HEK293 (cell line): Measurements from ENCODE around the gene MAPT.
A peak's percentile ranks its signal among the peaks of the same experiment; 100 is the strongest.

Experiments used
- CTCF ChIA-PET: fragments of 350-600 bp; formaldehyde crosslinking; extraction: SDS; loops from one replicate; lab custom pipeline; 2021; ENCODE audit warnings: antibody characterized with exemption; lab: Yijun Ruan, JAX
- POLR2A ChIA-PET: fragments of 300-600 bp; formaldehyde crosslinking; extraction: SDS; loops from one replicate; lab custom pipeline; 2020; ENCODE audit warnings: antibody characterized with exemption, inconsistent platforms; lab: Yijun Ruan, JAX
- H3K27ac ChIP-seq: fragments of 200-500 bp; sonication (Bioruptor generic); 2 replicates; pipeline ENCODE4 v1.5.1; 2014; ENCODE audit warnings: low read depth, low read length, control low read depth, inconsistent platforms; ENCODE audit errors: extremely low read depth
- H3K36me3 ChIP-seq, 2 experiments: fragments of 200-500 bp in 1 of 2; sonication (Bioruptor generic) in 1 of 2; 1 replicate in 1 of 2; 2 replicates in 1 of 2; pipeline ENCODE4 v1.5.1; 2014 to 2017; ENCODE audit warnings: inconsistent platforms in 2 of 2, low read length in 2 of 2; ENCODE audit not compliant: control insufficient read depth in 2 of 2, insufficient read depth in 1 of 2
- H3K4me1 ChIP-seq: fragments of 200-500 bp; sonication (Bioruptor generic); 2 replicates; pipeline ENCODE4 v1.5.1; 2014; ENCODE audit warnings: mild to moderate bottlenecking, low read length, inconsistent platforms; ENCODE audit not compliant: control insufficient read depth, insufficient read depth
- H3K4me3 ChIP-seq: 2 replicates; pipeline ENCODE4 v1.5.1; 2011; ENCODE audit warnings: low read depth, mild to moderate bottlenecking, control low read depth, low read length, moderate library complexity
- H3K9me3 ChIP-seq: fragments of 200-500 bp; sonication (Bioruptor generic); 2 replicates; pipeline ENCODE4 v1.5.1; 2014; ENCODE audit warnings: low read depth, low read length, inconsistent platforms; ENCODE audit not compliant: control insufficient read depth, insufficient read depth
- ATF2 ChIP-seq: fragments of 450-650 bp; formaldehyde crosslinking; IDR thresholded peaks from 2 replicates; pipeline ENCODE4 v1.5.1; 2016; ENCODE audit warnings: missing biosample characterization, missing genetic modification characterization, low read depth
- BCL11B ChIP-seq: fragments of 450-650 bp; formaldehyde crosslinking; IDR thresholded peaks from 2 replicates; pipeline ENCODE4 v1.5.1; 2016; ENCODE audit warnings: low read depth, missing biosample characterization, missing genetic modification characterization
- GLIS1 ChIP-seq: fragments of 450-650 bp; formaldehyde crosslinking; IDR thresholded peaks from 2 replicates; pipeline ENCODE4 v1.5.1; 2016; ENCODE audit warnings: missing biosample characterization, missing genetic modification characterization
- HIC1 ChIP-seq: fragments of 450-650 bp; formaldehyde crosslinking; IDR thresholded peaks from 2 replicates; pipeline ENCODE4 v1.5.1; 2016; ENCODE audit warnings: missing biosample characterization, missing genetic modification characterization
- KLF1 ChIP-seq: fragments of 450-650 bp; formaldehyde crosslinking; IDR thresholded peaks from 2 replicates; pipeline ENCODE4 v1.5.1; 2016; ENCODE audit warnings: missing biosample characterization, missing genetic modification characterization
- KLF16 ChIP-seq: fragments of 450-650 bp; formaldehyde crosslinking; IDR thresholded peaks from 2 replicates; pipeline ENCODE4 v1.5.1; 2017; ENCODE audit warnings: missing biosample characterization, missing genetic modification characterization
- KLF17 ChIP-seq: fragments of 450-650 bp; formaldehyde crosslinking; IDR thresholded peaks from 2 replicates; pipeline ENCODE4 v1.5.1; 2016; ENCODE audit warnings: missing biosample characterization, missing genetic modification characterization
- ZBTB6 ChIP-seq: fragments of 450-650 bp; formaldehyde crosslinking; IDR thresholded peaks from 2 replicates; pipeline ENCODE4 v1.5.1; 2017; ENCODE audit warnings: missing biosample characterization, missing genetic modification characterization
- ZIC2 ChIP-seq: fragments of 450-650 bp; formaldehyde crosslinking; IDR thresholded peaks from 2 replicates; pipeline ENCODE4 v1.5.1; 2016; ENCODE audit warnings: missing biosample characterization, missing genetic modification characterization
- ZNF114 ChIP-seq: fragments of 450-650 bp; formaldehyde crosslinking; IDR thresholded peaks from 2 replicates; pipeline ENCODE4 v1.5.0; 2017; ENCODE audit warnings: missing biosample characterization, missing genetic modification characterization
- ZNF155 ChIP-seq: fragments of 450-650 bp; formaldehyde crosslinking; IDR thresholded peaks from 2 replicates; pipeline ENCODE4 v1.5.1; 2016; ENCODE audit warnings: missing biosample characterization, missing genetic modification characterization
- ZNF341 ChIP-seq: fragments of 450-650 bp; formaldehyde crosslinking; IDR thresholded peaks from 2 replicates; pipeline ENCODE4; 2016; ENCODE audit warnings: low read depth, missing biosample characterization, missing genetic modification characterization
- ZNF354C ChIP-seq: fragments of 450-650 bp; formaldehyde crosslinking; IDR thresholded peaks from 2 replicates; pipeline ENCODE4 v1.5.1; 2016; ENCODE audit warnings: missing biosample characterization, missing genetic modification characterization, low read depth, borderline replicate concordance
- ZNF391 ChIP-seq: fragments of 450-650 bp; formaldehyde crosslinking; IDR thresholded peaks from 2 replicates; pipeline ENCODE4 v1.5.1; 2016; ENCODE audit warnings: low read depth, missing biosample characterization, missing genetic modification characterization, borderline replicate concordance
- ZNF600 ChIP-seq: fragments of 450-650 bp; formaldehyde crosslinking; IDR thresholded peaks from 2 replicates; pipeline ENCODE4 v1.5.1; 2016; ENCODE audit warnings: missing biosample characterization, missing genetic modification characterization
- ZNF791 ChIP-seq: fragments of 450-650 bp; formaldehyde crosslinking; IDR thresholded peaks from 2 replicates; pipeline ENCODE4 v1.5.1; 2016; ENCODE audit warnings: missing biosample characterization, missing genetic modification characterization
- ZSCAN18 ChIP-seq: fragments of 450-650 bp; formaldehyde crosslinking; IDR thresholded peaks from 2 replicates; pipeline ENCODE4 v1.5.1; 2016; ENCODE audit warnings: missing biosample characterization, missing genetic modification characterization

Gene MAPT

GRCh38 chr17:46012506-46013079 lies 118.2 kb downstream of the MAPT start:
- H3K4me3 ChIP-seq = no peak overlapping the region
- POLR2A ChIA-PET = interaction anchor here (0.8 kb wide), 1 partner anchor 21 kb away, joined by 3 read pairs; no protein-coding TSS in a partner anchor
- H3K36me3 ChIP-seq = no peaks in the 10 kb centered on the region; a peak in 1 of 3 replicates
- TF ChIP-seq KLF1 (tag by site-specific recombination) (no peak), ZSCAN18 (tag by site-specific recombination) (no peak), ATF2 (tag by site-specific recombination) (no peak), ZBTB6 (no peak), ZNF391 (no peak), ZNF354C (no peak)
- CTCF ChIA-PET = interaction anchor here (0.7 kb wide), 1 partner anchor 1929 kb away, joined by 3 read pairs; the partner anchor contains the start of gene PNPO
- H3K9me3 ChIP-seq = no peaks in the 10 kb centered on the region
- H3K4me1 ChIP-seq = no peaks in the 10 kb centered on the region
- no peak overlapping the region for H3K27ac ChIP-seq

- Histone ChIP-seq H3K9me3 (no peaks in the 10 kb centered on the region), H3K4me1 (no peaks in the 10 kb centered on the region), H3K4me3 (no peak overlapping the region), H3K36me3 (no peaks in the 10 kb centered on the region; a peak in 1 of 3 replicates)
- ChIA-PET CTCF (interaction anchor here (0.5 to 0.8 kb wide), 3 partner anchors 226 to 1928 kb away, joined by 3 to 4 read pairs (median 3); partner anchors contain the start of gene PNPO), POLR2A (interaction anchor here (0.8 kb wide), 1 partner anchor 21 kb away, joined by 3 read pairs; no protein-coding TSS in a partner anchor)
- no peak for TF ChIP-seq KLF1 (tag by site-specific recombination)
- TF ChIP-seq GLIS1 (tag by site-specific recombination) = peak; percentile 61
- no peak for TF ChIP-seq ZNF600 (tag by site-specific recombination)
- TF ChIP-seq BCL11B = no peak
- no peak for TF ChIP-seq ZNF341
- peak; percentile 36; the same call in 1 of the 2 replicates for TF ChIP-seq ZIC2 (tag by site-specific recombination)
- TF ChIP-seq KLF16 (tag by site-specific recombination) = no peak
- no peak for TF ChIP-seq HIC1 (tag by site-specific recombination)
- no peak for TF ChIP-seq ZNF155
- no peak for TF ChIP-seq ZNF791 (tag by site-specific recombination)
- TF ChIP-seq ZNF114 (tag by site-specific recombination) = no peak
- no peak for TF ChIP-seq KLF17
- TF ChIP-seq, all 188 proteins: peak for 2
- no peak overlapping the region for H3K27ac ChIP-seq
Observed at GRCh38 chr17:46013127-46013501, 118.8 kb downstream of the MAPT start.
